Stimulated activated CD8-positive, alpha-beta memory T cell treated with anti-CD3 and anti-CD28 coated beads, Interleukin-7, amount 100 ng/mL, for 4 hours (primary cell): Measurements from ENCODE around the gene FAM163B.
"Not testable (repeated sequence)": the region's sequence is repeated elsewhere in the genome, so short reads cannot be mapped to it uniquely, and the experiment has no call there.

Experiments used
- DNase-seq, 2 donors: peaks; one replicate each; pipeline ENCODE4 v3.0.0-alpha.2; 2020; ENCODE audit warnings: low read depth in 2 of 2

FAM163B gene

DNA sequence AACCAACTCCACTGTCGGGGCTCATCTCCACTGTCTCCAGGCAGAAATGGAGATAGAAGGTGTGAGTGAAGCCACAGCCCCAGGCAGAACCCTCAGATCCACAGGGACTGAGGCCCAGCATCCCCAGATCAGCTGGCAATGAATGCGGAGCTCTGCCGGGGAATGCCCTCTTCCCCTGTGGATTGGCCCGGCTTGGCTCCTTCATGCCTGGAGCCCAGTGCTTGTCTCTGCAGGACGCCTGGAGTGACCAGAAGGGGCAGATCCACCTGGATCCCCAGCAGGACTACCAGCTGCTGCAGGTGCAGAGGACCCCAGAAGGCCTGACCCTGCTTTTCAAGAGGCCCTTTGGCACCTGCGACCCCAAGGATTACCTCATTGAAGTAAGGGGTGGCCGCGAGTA is 30.4 kb upstream of the FAM163B start:
- no peak for DNase-seq

GRCh38 chr9:133638711-133639110 is 29.5 kb upstream of the FAM163B start:
- no peak for DNase-seq

- no peak for DNase-seq
Measured at GRCh38 chr9:133638076-133638475, 28.9 kb upstream of the FAM163B start.

- no peak for DNase-seq
Measured at GRCh38 chr9:133637451-133638055, 28.4 kb upstream of the FAM163B start.

GRCh38 chr9:133636902-133637301 is 27.7 kb upstream of the FAM163B start:
- no peak for DNase-seq

DNA sequence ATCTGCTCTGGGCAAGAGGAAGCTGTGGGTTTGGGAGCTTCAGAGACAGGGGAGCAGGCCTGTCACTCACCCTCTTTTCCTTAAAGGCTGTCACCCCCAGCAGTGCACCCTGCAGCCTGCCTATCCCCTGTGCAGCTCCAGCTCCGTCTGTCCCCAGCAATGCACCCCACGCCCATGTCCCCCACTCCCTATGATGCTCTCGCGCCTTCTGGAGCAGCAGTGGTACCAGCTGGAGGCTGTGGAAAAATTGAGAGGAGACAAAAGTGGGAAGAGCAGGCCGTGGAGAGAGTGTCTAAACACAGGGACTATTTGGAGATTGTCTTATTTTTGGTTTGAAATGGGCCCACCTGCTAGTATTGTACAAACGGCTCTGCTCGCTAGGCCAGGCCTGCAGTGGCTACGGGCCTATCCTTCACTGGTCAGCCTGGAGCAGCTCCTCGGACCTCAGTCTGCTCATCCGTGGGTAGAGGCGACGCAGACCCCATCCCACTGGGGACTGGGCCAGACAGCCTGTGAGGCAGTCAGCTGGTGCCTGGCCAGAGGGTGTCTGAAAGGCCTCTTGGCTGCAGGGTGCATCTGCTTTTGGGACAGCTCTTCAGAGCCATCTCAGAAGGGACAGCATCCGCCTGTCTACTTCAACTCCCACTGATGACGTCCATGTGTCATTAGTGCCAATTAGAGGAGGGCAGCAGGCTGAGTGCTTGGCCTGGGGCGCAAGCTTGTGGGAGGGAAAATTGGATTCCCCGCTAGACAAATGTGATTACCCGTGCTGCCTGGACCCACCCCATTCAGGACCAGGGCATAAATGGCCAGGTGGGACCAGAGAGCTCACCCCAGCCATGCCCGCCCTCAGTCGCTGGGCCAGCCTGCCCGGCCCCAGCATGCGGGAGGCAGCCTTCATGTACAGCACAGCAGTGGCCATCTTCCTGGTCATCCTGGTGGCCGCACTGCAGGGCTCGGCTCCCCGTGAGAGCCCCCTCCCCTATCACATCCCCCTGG is 26.6 kb upstream of the FAM163B start, which contains the start of gene DBH:
DBH (plus strand) TSS at position 831 of the 999 bp plus-strand sequence; CDS start at position 840, 9 bp downstream.
- no peak for DNase-seq

GRCh38 chr9:133635098-133635497 is 25.9 kb upstream of the FAM163B start:
- DNase-seq, result no peak

- DNase-seq, result no peak
Measured at GRCh38 chr9:133634081-133634691, 25.0 kb upstream of the FAM163B start.

- no peak for DNase-seq
Measured at GRCh38 chr9:133633681-133634080, 24.5 kb upstream of the FAM163B start.

GRCh38 chr9:133632806-133633680 is 23.9 kb upstream of the FAM163B start:
- no peak for DNase-seq

- DNase-seq, result no peak
Measured at GRCh38 chr9:133631111-133631510, 21.9 kb upstream of the FAM163B start.

DNA sequence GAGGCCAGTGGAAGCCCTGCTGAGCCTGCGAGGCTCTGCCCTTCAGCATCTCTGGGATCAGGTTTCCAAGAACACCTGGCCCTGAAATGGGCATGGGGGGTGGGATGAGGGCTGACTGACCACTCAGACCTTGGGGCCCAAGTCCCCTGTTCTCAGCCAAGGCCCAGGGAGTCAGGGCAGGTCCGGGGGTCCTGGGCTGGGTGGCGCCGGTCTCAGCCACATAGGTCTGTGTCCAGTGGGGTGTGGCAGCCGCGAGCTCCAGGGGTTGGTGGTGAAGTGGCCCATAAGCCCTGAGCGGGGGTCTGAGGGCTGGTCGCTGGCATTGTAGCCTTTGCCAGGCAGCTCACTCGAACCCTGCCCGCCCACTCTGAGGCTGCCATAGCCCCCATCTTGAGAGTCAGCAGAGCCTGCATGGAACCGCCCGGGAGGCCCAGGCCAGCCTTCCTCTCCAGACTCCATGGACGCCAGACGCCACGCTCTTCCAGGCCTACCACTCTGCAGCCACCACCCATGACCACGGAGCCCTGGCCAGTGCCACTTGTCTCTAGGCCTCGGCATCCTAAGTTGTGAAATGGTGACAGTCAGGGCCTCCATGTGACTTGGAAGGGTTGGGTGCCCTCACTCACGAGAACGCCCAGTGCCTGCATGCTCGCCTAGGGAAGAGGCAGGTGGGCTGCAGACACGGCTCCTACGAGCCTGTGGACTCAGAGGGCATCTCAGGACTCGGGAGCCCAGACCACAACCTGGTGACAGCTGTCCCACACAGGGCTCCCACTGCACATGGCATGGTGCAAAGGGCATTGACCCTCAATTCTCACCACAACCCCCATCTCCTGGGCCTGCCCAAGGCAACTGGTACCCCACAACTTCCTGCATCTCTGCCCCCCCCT is 20.3 kb upstream of the FAM163B start:
- no peak for DNase-seq

- no peak for DNase-seq
Measured at GRCh38 chr9:133628766-133629165, 19.6 kb upstream of the FAM163B start.

- DNase-seq, result no peak
Measured at GRCh38 chr9:133627341-133627740, 18.2 kb upstream of the FAM163B start.

DNA sequence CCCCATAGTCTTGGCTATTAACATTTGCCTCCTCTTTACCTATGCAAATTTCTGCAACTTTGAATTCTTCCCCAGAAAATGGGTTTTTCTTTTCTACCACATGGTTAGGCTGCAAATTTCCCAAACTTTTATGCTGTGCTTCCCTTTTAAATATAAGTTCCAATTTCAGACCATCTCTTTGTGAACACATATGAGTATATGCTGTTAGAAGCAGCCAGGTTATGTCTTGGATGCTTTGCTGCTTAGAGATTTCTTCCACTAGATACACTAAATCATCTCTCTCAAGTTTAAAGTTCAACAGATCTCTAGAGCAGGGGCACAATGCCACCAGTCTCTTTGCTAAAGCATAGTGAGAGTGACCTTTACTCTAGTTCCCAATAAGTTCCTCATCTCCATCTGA is 16.8 kb upstream of the FAM163B start:
- DNase-seq, result not testable (repeated sequence)

DNA sequence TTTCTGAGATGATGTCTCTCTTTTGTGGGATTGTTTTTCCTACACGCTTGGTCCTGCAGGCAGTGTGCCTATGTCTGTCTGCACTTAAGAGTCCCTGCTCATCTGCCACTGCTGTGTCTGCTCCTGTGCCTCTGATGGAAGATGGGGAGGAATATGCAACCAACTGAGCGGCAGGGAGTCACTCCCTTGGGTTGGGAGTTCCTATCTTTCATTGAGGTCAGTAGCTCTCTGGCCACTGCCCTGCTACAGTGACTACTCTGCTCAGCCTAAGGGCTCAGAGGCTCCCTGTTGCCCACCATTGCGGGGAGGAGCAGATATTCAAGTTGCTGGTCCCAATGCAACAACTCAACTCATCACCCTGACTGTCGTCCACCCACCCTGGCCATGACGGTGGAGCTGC is 13.4 kb upstream of the FAM163B start:
- DNase-seq, result no peak

GRCh38 chr9:133621725-133622267 is 12.6 kb upstream of the FAM163B start:
- DNase-seq, result no peak

- DNase-seq, result peak; percentile 45 to 58
Measured at GRCh38 chr9:133619791-133620190, 10.6 kb upstream of the FAM163B start.

DNA sequence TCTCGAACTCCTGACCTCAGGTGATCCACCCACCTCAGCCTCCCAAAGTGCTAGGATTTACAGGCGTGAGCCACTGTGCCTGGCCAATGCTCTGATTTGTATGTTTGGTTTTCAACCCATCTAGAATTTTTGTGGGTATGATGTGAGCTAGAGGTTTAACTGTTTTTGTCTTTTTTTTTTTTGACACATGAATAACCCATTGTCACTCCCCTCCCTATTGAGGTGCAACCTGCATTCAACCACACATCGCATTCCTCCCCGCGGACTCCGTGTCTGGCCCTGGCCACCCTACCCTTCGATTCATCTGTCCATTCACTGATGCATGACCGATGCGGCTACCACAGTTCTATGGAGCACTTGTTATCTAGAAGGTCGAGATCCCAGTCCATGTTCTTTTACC is 9.5 kb upstream of the FAM163B start:
- DNase-seq, result no peak
